HG03097 (cell line): ENCODE measurements around the gene MEI1.
"Not testable (repeated sequence)": the region's sequence is repeated elsewhere in the genome, so short reads cannot be mapped to it uniquely, and the experiment has no call there.

ENCODE experiments used
- ATAC-seq: cut with Tn5 transposase; IDR thresholded peaks from one replicate; pipeline ENCODE4 v1.9.1; 2021; ENCODE audit not compliant: unreplicated experiment, low FRiP score

Gene MEI1

DNA sequence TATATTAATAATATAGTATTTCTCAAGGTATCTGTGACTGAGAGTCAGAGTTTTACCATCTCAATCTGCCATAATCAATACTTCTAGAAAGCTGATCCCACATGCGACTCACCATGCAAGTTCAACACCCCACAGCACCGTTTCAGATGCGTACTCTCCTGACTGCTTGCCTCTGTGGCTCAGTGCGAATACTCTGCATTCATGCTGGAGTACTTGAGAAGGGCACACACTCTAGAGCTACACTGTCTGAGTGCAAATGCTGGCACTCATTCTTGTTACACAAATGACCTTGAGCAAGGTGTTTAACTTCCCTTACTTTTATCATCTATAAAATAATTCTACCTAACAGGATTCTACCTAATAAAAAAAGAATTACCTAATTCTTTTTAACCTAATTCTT lies 23.2 kb upstream of the MEI1 start:
- ATAC-seq, result no peak

- ATAC-seq, result no peak
Measured at GRCh38 chr22:41681616-41682015, 17.7 kb upstream of the MEI1 start.

DNA sequence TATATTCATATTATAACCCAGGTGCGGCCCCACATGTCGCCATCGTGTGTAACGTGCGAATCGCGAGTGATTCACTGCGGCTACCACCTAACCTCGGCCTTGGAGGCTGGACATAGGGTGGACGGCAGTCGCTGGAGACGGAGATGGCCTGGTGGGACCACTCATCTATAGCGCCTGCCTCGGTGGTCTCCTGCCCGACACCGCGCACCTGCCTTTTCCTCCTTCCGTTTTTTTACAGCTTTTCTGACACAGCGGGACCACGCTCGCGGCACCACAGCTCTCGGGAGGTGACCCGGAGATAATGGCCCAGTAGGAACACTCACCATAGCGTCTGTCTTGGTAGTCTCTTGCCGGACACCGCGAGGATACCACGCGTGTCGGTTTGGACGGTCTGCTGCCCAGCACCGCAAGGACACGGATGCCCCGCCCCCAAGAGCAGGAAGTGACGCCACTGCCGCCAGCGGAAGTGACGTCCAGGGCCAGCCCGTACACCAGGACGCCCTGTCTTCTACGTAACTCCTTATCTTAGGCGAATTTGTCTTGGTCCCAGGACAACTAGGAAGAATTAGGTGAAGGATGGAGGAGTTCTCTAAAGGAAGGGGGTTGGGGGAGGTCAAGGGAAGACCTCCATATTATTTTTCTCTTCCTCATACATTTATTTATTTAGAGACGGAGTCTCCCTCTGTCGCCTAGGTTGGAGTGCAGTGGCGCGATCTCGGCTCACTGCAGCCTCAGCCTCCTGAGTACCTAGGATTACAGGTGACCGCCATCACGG lies 17.1 kb upstream of the MEI1 start:
- ATAC-seq, result no peak

- ATAC-seq, result no peak
Measured at GRCh38 chr22:41683052-41683451, 16.3 kb upstream of the MEI1 start.

DNA sequence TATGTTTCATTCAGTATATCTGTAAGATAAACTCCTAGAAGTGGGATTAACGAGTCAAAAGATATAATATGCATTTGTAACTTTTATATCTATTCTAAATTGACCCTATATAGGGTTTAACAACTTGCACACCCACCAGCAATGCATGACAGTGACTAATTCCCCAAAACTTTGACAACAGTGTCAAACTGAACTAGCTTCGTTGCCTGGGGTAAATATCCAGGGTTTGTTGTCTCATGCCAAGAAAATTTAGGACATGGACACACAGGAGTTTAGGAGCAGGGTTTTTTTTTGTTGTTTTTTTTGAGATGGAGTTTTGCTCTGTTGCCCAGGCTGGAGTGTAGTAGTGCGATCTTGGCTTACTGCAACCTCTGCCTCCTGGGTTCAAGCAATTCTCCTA lies 15.7 kb upstream of the MEI1 start:
- ATAC-seq, result no peak

- ATAC-seq, result no peak
Measured at GRCh38 chr22:41684194-41684593, 15.1 kb upstream of the MEI1 start.

DNA sequence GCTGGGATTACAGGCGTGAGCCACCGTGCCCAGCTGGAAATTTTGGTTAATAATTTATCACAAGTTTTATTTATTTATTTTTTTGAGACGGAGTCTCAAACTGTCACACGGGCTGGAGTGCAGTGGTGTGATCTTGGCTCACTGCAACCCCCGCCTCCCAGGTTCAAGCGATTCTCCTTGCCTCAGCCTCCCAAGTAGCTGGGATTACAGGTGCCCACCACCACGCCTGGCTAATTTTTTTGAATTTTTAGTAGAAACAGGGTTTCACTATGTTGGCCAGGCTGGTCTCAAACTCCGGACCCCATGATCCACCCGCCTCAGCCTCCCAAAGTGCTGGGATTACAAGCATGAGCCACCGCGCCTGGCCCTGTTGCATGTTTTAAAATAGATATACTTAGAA lies 12.4 kb upstream of the MEI1 start:
- not testable (repeated sequence) for ATAC-seq

GRCh38 chr22:41687901-41688364 lies 11.4 kb upstream of the MEI1 start:
- ATAC-seq, result no peak

GRCh38 chr22:41688365-41689211 lies 10.7 kb upstream of the MEI1 start, which contains the start of gene SNU13:
Gene SNU13, minus strand, starts transcription at chr22:41688867. Its CDS starts 71 bp downstream, at chr22:41688796.
- peak; percentile 87 for ATAC-seq

DNA sequence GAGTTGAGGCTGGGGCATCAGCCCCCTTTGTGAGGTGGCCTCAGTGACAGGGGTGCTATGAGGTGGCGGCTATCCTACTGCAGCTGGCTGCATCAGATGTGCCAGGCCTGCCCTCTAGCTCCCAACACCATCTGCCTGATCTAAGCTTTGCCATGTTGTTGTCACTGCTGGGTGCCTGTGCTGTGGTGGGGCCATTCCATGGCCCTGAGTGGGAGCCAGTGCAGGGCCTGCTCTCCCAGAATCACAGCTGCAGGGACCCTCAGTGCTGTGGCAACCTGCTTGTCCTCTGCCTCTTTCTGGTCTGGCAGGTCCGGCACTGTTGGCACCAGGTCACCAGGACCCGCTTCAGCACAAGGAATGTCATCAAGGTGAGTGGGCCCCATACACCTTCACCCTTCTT lies 8.8 kb upstream of the MEI1 start:
- ATAC-seq, result no peak

DNA sequence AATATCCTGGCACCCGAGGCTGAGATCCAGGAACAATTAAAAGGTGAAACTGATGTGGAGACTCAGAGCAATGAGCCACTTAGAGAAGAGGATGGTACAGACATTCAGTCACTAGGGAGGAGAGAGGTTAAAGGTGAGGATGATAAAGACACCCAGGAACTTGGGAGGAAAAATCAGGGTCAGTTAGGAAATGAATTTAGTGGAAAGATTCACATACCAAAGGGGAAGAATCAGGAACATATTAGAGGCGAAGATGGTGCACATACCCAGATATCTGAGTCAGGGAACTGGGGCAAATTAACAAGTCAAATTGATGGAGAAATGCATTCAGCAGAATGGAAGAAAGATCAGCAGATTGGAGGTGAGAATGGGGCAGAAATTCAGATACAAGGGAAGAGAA lies 4.1 kb upstream of the MEI1 start:
- ATAC-seq, result no peak

DNA sequence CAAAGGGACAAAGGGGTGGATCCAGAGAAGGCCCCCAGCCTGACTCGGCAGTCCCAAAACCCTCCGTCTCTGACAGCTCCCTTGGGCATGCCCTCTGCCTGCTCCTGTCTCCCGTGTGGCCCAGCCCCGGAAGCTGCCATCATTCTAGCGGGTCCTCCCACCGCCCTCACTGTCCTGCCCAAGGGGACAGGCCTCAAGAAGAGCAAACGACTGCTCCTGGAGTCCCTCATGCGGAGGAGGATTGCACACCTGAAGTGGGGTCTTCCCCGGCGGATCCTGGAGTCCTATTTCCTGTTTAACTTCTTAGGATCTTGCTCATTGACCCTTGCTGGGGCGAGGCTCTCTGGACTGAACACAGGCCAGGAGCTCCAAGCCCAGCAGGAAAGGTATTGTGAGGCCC lies 2.6 kb upstream of the MEI1 start:
- ATAC-seq, result no peak

- ATAC-seq, result peak; percentile 67
Measured at GRCh38 chr22:41697126-41697775, 2.1 kb upstream of the MEI1 start.

DNA sequence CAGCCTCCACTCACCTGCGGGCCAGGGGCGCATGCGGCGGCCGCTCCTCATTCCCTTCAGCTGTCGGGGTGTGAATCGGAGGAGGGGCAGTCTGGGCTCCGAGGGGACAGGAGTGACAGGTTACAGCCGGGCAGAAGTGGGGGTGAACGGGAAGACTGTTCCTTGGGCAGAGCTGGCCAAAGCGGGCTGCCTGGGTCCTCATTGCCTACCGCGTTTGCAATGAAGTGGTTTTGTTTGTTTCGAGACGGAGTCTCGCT lies 733 bp downstream of the MEI1 start:
- no peak for ATAC-seq

DNA sequence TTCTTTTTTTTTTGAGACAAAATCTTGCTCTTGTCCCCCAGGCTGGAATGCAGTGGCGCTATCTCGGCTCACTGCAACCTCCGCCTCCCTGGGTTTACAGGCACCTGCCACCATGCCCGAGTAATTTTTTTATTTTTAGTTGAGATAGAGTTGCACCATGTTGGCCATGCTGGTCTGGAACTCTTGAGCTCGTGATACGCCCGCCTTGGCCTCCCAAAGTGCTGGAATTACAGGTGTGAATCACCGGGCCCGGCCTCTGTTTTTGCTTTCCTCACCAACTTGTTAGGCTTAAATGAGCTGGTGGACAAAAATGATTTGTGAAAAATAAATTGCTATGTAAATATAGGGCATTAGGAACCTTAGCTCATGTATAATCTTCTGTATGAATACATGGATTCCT lies 3.5 kb downstream of the MEI1 start:
- ATAC-seq, result no peak

- ATAC-seq, result no peak
Measured at GRCh38 chr22:41709341-41709740, 10.0 kb downstream of the MEI1 start.

- no peak for ATAC-seq
Measured at GRCh38 chr22:41713004-41713403, 13.7 kb downstream of the MEI1 start.

GRCh38 chr22:41722496-41722895 lies 23.2 kb downstream of the MEI1 start:
- ATAC-seq, result no peak

- no peak for ATAC-seq
Measured at GRCh38 chr22:41725510-41726110, 26.3 kb downstream of the MEI1 start.

GRCh38 chr22:41731609-41732008 lies 32.3 kb downstream of the MEI1 start:
- no peak for ATAC-seq
